GM19351 (cell line): ENCODE measurements around the gene ABR.
"Not testable (repeated sequence)": the region's sequence is repeated elsewhere in the genome, so short reads cannot be mapped to it uniquely, and the experiment has no call there.

Experiments
- ATAC-seq: cut with Tn5 transposase; IDR thresholded peaks from one replicate; pipeline ENCODE4 v1.9.1; 2021; ENCODE audit warnings: mild to moderate bottlenecking, moderate library complexity; ENCODE audit not compliant: unreplicated experiment

ABR gene

DNA sequence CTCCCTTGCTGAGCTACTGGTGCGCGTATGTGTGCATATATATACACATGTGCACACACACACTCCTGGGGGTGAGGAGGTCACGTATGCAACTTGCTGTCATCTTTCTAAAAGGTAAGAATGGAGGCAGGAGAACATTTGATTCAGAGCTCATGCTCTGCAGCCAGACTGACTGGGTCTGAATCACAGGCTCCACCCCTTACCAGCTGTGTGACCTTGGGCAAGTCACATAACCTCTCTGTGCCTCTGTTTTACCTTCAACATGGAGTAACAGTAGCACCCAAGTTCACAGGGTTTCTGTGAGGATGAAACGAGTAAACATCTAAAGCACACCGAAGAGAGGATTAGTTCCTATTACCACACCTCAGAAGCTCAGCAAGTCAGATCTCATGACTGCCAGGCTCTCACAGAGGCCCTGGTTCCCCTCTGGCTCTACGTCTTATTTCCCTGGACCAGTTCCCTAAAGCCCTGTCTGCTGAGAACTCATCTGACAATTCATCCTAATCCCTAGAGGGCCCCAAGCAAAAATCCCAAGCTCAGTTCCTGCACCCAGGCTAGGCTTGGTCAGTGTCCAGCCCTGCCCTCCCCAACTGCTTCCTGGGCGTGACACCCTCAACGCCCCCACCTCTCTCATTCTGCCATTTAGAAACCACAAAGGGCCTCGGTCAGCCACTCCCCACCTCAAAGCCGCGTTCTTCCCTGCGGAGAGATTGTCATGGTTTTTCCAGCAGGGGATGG lies 28.7 kb downstream of the ABR start:
- ATAC-seq: no peak

DNA sequence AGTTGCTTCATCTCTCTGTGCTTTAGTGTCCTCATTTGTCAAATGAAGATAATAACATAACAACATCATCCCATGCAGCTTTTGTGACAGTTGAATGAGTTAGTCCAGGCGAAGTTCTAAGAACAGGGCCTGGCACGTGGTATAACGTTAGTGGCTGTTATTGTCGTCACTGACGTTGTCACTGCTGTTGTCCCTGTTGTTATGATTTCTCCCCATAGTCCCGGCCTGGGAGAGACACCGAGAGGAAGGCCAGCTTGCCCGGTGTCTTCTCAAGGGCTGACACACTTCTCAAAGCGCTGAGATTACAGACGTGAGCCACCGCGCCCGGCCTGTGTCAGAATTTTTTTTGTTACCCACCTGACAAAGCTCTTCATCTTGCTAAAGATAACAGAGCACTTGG lies 29.9 kb downstream of the ABR start:
- ATAC-seq: no peak

DNA sequence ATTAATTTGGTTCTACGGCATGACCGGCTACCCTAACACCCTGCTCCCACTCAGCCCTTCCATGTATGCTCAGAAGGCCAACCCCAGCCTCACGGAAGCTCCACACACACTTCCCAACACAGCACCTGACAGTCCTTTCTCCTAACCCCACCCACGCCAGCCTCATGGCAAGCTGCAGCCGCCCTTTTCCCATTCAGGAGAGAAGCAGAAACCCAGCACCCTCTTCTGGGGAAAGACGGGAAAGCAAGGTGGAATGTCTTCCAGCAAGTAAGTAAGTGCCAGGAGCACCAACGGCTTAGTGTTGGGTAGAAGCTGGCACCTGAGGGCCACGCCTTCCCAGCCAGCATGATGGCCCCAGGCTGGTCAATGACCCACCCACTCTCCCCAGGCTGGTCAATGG lies 32.1 kb downstream of the ABR start:
- ATAC-seq: no peak

DNA sequence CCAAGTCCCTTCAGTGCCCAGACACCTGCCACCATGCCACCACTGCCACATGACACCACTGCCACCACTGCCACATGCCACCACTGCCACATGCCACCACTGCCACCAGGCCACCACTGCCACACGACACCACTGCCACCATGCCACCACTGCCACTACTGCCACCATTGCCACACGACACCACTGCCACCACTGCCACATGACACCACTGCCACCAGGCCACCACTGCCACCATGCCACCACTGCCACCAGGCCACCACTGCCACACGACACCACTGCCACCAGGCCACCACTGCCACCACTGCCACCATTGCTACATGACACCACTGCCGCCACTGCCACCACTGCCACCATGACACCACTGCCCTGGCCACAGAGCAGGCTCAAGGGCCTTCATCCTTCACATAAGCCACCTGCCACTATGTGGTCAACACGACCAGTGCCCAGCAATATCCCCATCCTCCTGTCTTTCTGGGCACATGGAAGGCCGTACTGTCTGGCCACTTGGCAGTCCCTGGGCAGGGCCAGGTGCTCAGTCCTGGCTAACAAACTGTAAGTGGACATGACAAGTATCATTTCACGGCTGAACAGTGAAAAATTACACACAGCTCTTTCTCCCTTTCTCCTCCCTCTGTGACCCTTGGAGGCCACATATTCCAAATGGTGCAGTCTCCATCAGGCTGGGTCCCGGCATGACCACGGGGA lies 33.1 kb downstream of the ABR start:
- no peak for ATAC-seq

- ATAC-seq: no peak
Measured at GRCh38 chr17:1145311-1145986, 34.3 kb downstream of the ABR start.

DNA sequence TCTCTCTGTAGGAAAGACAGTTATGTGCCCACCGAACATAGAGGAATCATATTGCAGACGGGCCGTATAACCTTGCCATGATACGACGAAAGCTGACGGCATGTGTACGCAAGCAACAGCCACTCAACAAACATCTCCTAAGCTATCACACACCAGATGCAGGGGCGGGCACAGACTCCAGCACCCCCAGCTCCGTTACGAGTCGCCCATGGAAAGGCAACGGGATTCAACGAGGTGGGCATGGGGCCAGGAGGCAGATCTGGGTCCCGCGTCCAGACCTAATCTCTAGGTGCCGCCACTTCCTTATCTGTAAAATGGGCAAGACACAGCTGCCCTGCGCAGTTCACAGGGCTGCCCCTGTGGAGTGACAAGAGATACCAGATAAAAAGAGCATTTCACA lies 35.6 kb downstream of the ABR start:
- no peak for ATAC-seq

DNA sequence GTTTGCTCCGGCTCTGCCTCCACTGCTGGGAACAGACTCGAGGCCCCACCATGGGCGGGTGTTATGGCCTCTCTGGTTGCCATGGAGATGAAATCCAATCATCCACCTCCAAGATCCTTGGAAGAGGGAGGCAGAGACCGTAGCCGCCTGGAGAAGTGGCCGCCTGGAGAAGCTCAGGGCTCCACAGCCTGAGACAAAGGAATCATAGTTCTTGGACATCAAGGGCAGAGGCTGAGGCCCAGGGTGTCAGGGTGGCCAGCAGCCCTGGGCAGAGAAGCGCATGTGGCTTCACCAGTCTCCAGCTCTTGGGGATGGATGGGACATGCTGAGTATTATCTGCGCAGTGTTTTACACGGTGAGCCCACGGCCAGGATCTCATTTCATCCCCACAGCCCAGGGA lies 36.2 kb downstream of the ABR start:
- ATAC-seq: no peak

DNA sequence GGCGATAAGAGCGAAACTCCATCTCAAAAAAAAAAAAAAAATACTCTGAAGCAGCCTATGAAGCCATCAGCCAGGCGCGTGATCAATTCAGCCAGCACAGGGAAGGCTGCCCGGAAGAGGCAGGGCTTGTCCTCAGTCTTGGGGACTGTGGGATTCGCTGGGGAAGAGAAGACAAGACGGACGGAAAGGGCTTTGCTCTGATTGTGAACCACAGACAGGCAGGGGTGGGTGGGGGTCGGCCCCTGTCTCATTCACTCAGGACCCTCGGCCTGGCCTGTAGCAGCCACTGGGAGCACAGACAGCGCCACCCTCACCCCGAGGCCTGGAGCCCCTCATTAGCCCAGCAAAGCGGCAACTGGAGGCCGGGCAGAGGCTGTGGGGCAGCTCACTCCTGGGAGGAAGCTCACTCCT lies 37.2 kb downstream of the ABR start:
- no peak for ATAC-seq

DNA sequence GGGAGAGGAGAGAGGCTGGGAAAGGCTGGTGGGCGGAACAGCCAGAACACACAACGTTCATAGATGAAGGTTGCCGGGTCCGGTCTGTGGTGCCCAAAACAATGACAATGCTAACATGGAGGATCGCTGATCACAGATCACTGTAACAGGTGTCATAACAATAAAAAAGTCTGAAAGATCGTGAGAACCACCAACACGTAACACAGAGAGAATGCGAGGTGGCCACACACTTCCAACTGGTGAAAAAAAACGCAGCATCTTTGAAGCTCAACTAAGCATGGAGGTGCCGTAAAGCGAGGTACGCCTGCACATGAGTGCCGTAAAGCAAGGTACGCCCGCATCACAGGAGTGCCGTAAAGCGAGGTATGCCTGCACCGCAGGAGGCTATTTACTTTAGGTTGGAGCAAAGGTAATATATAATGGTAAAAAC lies 42.3 kb downstream of the ABR start:
- ATAC-seq: no peak

GRCh38 chr17:1136748-1137147 lies 43.0 kb downstream of the ABR start:
- no peak for ATAC-seq

DNA sequence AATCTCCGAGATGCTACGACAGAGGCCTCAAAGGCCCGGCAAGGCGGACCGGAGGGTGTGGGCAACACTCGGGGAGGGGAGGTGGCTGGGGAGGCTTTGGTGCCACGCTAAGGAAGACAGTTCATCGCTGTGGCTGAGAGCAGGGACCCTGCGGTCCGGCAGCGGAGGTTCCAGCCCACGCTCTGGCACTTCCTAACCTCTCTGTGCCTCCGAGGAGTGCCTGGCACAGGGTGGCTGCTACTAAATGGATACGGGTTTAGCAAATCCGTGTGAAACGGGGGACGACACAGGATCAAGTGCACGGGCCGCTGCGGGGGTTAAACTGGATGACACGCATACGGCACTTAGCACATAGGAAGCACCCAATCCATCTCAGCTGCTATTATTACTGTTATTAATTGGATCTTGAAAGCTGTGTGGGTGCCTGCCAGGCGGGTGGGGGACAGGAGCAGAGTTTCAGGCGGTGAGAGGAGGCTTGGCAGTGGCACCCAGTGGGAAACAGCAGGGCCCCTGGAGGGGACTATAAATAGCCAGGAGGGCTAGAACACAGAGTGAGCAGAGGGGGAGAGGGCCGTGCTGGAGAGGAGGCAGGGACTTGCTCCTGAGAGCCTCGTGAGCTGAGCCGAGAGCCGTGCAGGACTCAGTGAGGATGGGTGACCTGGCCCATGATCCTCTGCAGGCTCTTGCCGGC lies 45.0 kb downstream of the ABR start:
- ATAC-seq: no peak

- ATAC-seq: no peak
Measured at GRCh38 chr17:1130191-1130590, 49.6 kb downstream of the ABR start.

DNA sequence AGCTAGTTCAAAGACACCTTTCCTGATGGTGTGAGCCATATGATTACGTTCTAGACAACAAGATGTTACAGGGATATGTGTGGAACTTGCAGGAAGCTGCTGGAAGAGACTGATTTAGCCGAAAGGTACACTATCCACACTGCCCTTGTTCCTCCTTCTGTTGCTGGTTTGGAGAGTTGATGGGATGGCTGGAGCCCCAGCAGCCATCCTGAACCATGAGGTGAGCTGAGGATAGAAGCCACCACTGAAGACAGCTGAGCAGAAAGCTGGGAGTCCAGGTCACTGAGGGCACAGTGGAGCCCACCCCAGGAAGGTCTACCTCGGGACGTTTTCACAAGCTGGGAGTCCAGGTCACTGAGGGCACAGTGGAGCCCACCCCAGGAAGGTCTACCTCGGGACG lies 51.3 kb downstream of the ABR start:
- not testable (repeated sequence) for ATAC-seq

DNA sequence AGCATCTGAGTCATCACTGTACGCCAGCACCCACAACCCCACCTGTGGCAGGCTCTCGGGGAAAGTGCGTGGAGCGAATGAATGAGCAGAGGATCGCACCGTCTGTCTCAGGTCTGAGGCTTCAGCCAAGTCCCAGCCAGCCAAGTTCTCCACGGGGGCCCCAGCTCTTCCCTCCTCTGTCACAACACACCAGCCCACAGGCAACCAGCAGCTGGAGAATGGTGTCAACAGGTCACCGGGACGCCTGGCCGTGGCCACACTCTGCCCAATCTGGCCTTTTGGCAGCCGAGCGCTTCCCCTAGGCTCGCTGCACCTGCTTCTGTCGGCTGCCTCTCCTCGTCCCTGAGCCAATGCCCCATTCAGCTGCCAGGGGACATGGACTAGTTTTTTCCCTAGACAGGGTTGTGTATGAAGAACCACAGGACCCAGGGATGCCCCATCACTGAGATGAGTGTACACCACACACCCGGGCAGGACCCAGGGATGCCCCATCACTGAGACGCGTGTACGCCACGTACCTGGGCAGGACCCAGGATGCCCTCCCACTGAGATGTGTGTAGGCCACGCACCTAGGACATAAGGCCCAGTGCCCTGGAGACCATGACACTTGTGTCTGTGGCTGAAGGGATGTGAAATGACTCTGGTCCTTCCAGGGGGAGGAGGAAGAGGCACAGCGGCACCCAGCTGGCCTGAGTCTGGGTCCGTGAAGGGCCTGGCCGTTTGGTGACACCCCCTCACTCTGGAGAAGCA lies 52.8 kb downstream of the ABR start:
- no peak for ATAC-seq

DNA sequence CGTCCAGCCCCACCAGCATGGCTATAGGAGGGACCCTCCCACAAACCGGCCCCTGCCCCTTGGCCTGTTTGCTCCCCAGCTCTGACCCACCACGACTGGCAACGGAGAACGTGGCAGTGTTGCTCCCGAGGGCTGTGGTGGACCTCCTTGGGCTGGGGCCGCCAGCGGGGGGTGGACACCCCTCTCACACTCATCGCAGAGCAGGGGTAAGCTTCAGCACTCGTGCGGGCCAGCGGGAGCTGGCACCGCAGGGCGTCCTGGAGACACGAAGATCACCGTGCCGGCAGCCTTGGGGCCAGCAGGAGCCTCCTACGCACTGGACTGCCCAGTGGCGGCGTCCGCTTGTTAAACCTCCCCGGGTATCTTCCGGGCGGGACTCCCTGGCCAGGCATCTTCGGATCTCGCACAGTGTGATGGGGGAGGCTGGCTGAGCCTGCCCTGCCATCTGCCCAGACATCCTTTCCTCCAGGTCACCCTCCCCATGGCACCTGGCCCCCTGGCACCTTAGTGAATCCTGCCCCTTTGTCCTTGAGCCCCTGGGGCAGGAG lies 53.5 kb downstream of the ABR start:
- no peak for ATAC-seq

DNA sequence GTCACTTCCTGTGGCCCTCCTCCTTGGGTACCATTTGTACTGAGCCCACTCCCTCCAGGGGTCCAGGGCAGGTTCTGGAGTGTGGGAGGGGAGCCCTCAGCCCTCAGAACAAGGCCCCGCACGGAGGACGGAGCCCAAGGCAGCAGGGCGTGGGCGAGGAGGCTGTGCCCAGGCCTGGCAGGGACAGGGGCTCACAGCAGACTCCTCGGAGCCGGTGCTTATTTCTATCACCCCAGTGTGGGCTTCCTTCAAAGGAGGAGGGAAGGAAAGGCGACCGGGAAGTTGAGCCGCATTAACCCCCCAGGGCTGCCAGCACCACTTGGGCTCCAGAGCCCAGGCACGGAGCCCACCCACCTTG lies 54.0 kb downstream of the ABR start:
- no peak for ATAC-seq

DNA sequence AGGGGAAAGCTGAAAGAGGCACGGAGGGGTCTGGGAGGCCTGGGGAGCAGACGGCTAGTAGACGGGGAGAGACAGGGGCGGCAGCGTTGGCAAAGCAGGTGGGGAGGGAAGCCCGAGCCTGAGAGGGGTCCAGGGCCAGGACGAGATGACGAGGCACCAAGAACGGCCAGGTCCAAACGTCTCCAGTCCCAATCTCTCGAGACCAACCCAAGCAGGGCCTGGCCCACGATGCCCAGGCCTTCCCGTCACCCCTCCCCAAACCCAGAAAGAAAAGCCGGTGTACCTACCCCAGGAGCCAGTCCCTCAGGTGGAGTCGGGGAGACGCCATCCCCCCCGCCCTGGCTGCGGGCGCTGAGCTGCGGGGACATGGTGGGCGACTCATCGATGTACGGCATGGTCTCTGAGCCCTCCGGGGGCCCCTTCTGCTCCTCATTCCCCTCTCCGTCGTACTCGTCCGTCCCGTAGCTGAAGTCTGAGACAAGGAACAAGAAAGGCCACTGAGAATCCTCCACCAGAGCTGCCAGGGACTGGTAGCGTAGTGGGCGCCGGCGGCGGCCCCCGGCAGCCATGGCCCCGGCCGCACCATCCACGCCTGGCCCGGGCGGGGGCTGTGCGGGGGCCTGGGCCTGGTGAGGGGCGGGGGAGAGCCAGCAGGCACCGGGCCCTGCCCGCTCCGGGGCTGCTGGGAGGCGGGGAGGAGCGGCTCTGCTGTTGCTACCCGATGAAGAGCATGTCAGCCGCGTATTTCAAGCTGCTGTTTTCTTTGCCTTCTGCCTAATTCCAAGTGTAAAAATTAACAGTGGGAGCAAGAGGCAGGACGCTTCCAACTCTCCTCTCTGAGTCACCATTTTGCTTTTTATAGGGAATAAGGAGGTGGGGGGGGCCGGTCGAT lies 54.6 kb downstream of the ABR start:
- ATAC-seq: no peak

GRCh38 chr17:1123921-1124715 lies 55.7 kb downstream of the ABR start:
- no peak for ATAC-seq

GRCh38 chr17:1123393-1123831 lies 56.4 kb downstream of the ABR start:
- ATAC-seq: no peak
